Panc1 (cell line): ENCODE data around the gene FAM83C. TPM values are rescaled to one million over a fixed set of nuclear protein-coding genes. Genes with fewer than 3 reads are reported as not detected.

ENCODE experiments used
- ATAC-seq: fragments of 200-7000 bp; cut with Tn5 transposase; 2 replicates; pipeline ENCODE4 v1.9.1; 2020; ENCODE audit warnings: mild to moderate bottlenecking, moderate library complexity
- BruUV-seq: library from RNA; stranded (reverse); fragments of 400-500 nt; replicated peaks from 2 replicates; lab custom pipeline; 2021; lab: Mats Ljungman, UMichigan
- CTCF ChIA-PET: fragments of 300-600 bp; sonication (Branson Sonifier 250); formaldehyde crosslinking; loops from one replicate; lab custom pipeline; 2022; ENCODE audit warnings: antibody characterized with exemption; lab: Charles Lee
- POLR2A ChIA-PET: fragments of 300-600 bp; sonication (Branson Sonifier 250); formaldehyde crosslinking; loops from one replicate; lab custom pipeline; 2022; ENCODE audit warnings: antibody characterized with exemption; lab: Charles Lee
- DNase-seq: peaks from one replicate; pipeline ENCODE4 v3.0.0-alpha.2; 2010; ENCODE audit warnings: low read depth, low spot score
- H3K27ac ChIP-seq: 2 replicates; pipeline ENCODE4 v1.5.1; 2011; ENCODE audit warnings: mild to moderate bottlenecking, low read length, inconsistent platforms
- H3K27me3 ChIP-seq: fragments of 200-500 bp; sonication (Bioruptor generic); 2 replicates; pipeline ENCODE4 v1.6.0; 2014; ENCODE audit warnings: low read length, inconsistent platforms; ENCODE audit not compliant: control insufficient read depth, insufficient read depth
- H3K36me3 ChIP-seq: fragments of 200-500 bp; sonication (Bioruptor generic); 2 replicates; pipeline ENCODE4 v1.5.1; 2014; ENCODE audit warnings: inconsistent platforms, mild to moderate bottlenecking, low read length, moderate library complexity; ENCODE audit not compliant: control insufficient read depth, insufficient read depth
- H3K4me1 ChIP-seq: 2 replicates; pipeline ENCODE4 v1.5.1; 2011; ENCODE audit warnings: inconsistent platforms, mild to moderate bottlenecking, low read length, moderate library complexity; ENCODE audit not compliant: control insufficient read depth, insufficient read depth
- H3K4me3 ChIP-seq, 2 experiments: 2 replicates each; pipeline ENCODE4 v1.5.1; 2011 to 2012; ENCODE audit warnings: low read depth in 2 of 2, low read length in 2 of 2, mild to moderate bottlenecking in 2 of 2, inconsistent platforms in 1 of 2, moderate library complexity in 1 of 2
- H3K9me3 ChIP-seq: fragments of 200-500 bp; sonication (Bioruptor generic); 2 replicates; pipeline ENCODE4 v1.5.1; 2014; ENCODE audit warnings: low read depth, mild to moderate bottlenecking, inconsistent platforms, low read length, moderate library complexity; ENCODE audit not compliant: control insufficient read depth, insufficient read depth
- CTCF ChIP-seq: fragments of 450-650 bp; IDR thresholded peaks from 2 replicates; pipeline ENCODE4 v1.5.1; 2017; ENCODE audit warnings: mild to moderate bottlenecking
- POLR2AphosphoS5 ChIP-seq: IDR thresholded peaks from 2 replicates; pipeline ENCODE4 v1.6.1; 2012; ENCODE audit warnings: mild to moderate bottlenecking, low read depth, low read length, moderate library complexity
- SIN3A ChIP-seq: IDR thresholded peaks from 2 replicates; pipeline ENCODE4 v1.6.1; 2012; ENCODE audit warnings: low read depth, mild to moderate bottlenecking, low read length, moderate library complexity, borderline replicate concordance; ENCODE audit not compliant: insufficient read depth
- TCF7L2 ChIP-seq: IDR thresholded peaks from 2 replicates; pipeline ENCODE4 v1.6.1; 2011; ENCODE audit warnings: mild to moderate bottlenecking, low read depth, low read length, inconsistent platforms
- in situ Hi-C: cut with HindIII; loops from 2 replicates; pipeline ENCODE4 v1.10.0; 2016; ENCODE audit warnings: low sequenced_read_pairs, low pct_unique_long_range_greater_than_20kb
- intact Hi-C: fragments of 100-400 bp; cut with micrococcal nuclease; formaldehyde crosslinking; loops from one replicate; pipeline ENCODE4 v1.10.0; 2022; ENCODE audit not compliant: unreplicated experiment
- total RNA-seq: library from RNA; stranded (reverse); gene quantifications from one replicate; pipeline ENCODE4 v1.2.1, GENCODE V29; 2021; ENCODE audit not compliant: unreplicated experiment
- TF ChIP-seq, protein P1 (sequence below), 2 experiments: IDR thresholded peaks; 2 replicates each; pipeline ENCODE4 v1.6.1; 2011 to 2012; ENCODE audit warnings: low read depth in 2 of 2, control low read depth in 1 of 2, low read length in 1 of 2, mild to moderate bottlenecking in 1 of 2, moderate library complexity in 1 of 2; ENCODE audit not compliant: insufficient read depth in 1 of 2

The FAM83C gene
- total RNA-seq, 1 experiment from 2014 or later: not detected

GRCh38 chr20:35243317-35243716 is 48.9 kb downstream of the FAM83C start:
- Histone ChIP-seq H3K27ac (no peak overlapping the region), H3K27me3 (no peaks in the 10 kb centered on the region), H3K4me1 (no peaks in the 10 kb centered on the region), H3K4me3 (no peak overlapping the region), H3K36me3 (no peaks in the 10 kb centered on the region), H3K9me3 (no peaks in the 10 kb centered on the region)
- in situ Hi-C loops: no loop called here
- ATAC-seq (no peak), DNase-seq (no peak)
- BruUV-seq: no TSS peak
- intact Hi-C loops: no loop called here
- TF ChIP-seq POLR2AphosphoS5 (no peak), SIN3A (no peak), TCF7L2 (no peak), CTCF (no peak)
- TF ChIP-seq, protein P1, sequence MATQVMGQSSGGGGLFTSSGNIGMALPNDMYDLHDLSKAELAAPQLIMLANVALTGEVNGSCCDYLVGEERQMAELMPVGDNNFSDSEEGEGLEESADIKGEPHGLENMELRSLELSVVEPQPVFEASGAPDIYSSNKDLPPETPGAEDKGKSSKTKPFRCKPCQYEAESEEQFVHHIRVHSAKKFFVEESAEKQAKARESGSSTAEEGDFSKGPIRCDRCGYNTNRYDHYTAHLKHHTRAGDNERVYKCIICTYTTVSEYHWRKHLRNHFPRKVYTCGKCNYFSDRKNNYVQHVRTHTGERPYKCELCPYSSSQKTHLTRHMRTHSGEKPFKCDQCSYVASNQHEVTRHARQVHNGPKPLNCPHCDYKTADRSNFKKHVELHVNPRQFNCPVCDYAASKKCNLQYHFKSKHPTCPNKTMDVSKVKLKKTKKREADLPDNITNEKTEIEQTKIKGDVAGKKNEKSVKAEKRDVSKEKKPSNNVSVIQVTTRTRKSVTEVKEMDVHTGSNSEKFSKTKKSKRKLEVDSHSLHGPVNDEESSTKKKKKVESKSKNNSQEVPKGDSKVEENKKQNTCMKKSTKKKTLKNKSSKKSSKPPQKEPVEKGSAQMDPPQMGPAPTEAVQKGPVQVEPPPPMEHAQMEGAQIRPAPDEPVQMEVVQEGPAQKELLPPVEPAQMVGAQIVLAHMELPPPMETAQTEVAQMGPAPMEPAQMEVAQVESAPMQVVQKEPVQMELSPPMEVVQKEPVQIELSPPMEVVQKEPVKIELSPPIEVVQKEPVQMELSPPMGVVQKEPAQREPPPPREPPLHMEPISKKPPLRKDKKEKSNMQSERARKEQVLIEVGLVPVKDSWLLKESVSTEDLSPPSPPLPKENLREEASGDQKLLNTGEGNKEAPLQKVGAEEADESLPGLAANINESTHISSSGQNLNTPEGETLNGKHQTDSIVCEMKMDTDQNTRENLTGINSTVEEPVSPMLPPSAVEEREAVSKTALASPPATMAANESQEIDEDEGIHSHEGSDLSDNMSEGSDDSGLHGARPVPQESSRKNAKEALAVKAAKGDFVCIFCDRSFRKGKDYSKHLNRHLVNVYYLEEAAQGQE (IDR thresholded peaks at IDR 0.05; ENCODE audit: insufficient read depth in 1 of 2, low read depth in 2 of 2, low read length in 1 of 2): no peak
- ChIA-PET CTCF (no interaction called here), POLR2A (no interaction called here)

DNA sequence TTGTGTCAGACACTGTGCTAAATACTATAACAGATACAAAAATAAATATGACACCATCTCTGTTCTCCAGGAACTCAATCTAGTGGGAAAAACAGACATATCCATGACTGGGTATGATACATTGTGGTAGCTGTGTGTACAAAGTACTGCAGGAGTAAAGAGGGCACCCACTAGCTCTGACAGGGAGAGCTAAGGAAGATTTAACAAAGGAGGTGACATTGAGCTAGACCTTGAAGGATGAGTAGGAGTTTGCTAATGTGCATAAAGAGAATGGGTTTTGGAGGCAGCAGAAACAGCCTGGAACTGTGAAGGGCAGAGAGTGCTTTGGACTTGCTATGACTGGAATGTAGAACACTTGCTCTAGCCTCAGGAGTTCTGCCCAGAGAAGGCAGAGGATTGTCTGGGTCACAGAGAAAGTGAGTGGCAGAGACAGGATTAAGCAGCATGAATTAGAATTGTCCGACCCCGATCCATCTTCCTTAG is 51.4 kb downstream of the FAM83C start:
- TF ChIP-seq POLR2AphosphoS5 (no peak), SIN3A (no peak), CTCF (no peak), TCF7L2 (no peak)
- TF ChIP-seq, protein P1 (IDR thresholded peaks at IDR 0.05; ENCODE audit: insufficient read depth in 1 of 2, low read depth in 2 of 2, low read length in 1 of 2): no peak
- Histone ChIP-seq H3K27me3 (no peaks in the 10 kb centered on the region), H3K9me3 (no peaks in the 10 kb centered on the region), H3K36me3 (no peaks in the 10 kb centered on the region), H3K4me1 (no peaks in the 10 kb centered on the region), H3K27ac (no peak overlapping the region), H3K4me3 (no peak overlapping the region)
- POLR2A ChIA-PET: no interaction called here
- BruUV-seq: no TSS peak
- ATAC-seq: no peak
- no peak for DNase-seq
- in situ Hi-C loops (no loop called here), intact Hi-C loops (no loop called here)
- CTCF ChIA-PET: no interaction called here
